22Rv1 (cell line): ENCODE measurements around the gene CSRP1.

Source experiments
- ZFX ChIP-seq: fragments of 450-650 bp; IDR thresholded peaks from 2 replicates; pipeline ENCODE4 v1.6.1; 2017; ENCODE audit warnings: antibody characterized with exemption, borderline replicate concordance
- TF ChIP-seq, protein P1 (sequence below): fragments of 450-650 bp; IDR thresholded peaks from 2 replicates; pipeline ENCODE4 v1.5.1; 2017; ENCODE audit warnings: mild to moderate bottlenecking

DNA sequence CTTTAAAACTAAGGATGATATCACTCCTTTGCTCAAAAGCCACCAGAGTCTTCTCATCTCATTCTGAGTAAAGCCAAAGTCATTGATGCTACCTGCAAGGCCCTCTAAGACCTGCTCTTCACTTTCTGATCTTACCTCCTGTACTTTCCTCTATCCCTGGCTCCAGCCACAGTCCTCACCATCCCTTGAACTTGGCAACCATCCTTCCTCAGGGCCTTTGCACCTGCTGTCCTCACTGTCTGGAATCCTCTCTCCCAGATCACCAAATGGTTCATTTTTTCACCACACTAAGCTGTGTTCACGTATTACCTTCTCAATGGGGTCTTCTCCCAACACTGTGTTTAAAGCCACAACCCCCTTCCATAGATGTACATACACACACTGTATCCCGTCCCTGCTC, 33.6 kb downstream of the CSRP1 start:
- TF ChIP-seq, protein P1, sequence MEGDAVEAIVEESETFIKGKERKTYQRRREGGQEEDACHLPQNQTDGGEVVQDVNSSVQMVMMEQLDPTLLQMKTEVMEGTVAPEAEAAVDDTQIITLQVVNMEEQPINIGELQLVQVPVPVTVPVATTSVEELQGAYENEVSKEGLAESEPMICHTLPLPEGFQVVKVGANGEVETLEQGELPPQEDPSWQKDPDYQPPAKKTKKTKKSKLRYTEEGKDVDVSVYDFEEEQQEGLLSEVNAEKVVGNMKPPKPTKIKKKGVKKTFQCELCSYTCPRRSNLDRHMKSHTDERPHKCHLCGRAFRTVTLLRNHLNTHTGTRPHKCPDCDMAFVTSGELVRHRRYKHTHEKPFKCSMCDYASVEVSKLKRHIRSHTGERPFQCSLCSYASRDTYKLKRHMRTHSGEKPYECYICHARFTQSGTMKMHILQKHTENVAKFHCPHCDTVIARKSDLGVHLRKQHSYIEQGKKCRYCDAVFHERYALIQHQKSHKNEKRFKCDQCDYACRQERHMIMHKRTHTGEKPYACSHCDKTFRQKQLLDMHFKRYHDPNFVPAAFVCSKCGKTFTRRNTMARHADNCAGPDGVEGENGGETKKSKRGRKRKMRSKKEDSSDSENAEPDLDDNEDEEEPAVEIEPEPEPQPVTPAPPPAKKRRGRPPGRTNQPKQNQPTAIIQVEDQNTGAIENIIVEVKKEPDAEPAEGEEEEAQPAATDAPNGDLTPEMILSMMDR: no peak
- no peak for TF ChIP-seq ZFX
